GM19397 (cell line): ENCODE data around the gene KIRREL3.
"Not testable (repeated sequence)": the region's sequence is repeated elsewhere in the genome, so short reads cannot be mapped to it uniquely, and the experiment has no call there.

Source experiments
- ATAC-seq: cut with Tn5 transposase; IDR thresholded peaks from one replicate; pipeline ENCODE4 v1.9.1; 2021; ENCODE audit warnings: mild to moderate bottlenecking, moderate library complexity; ENCODE audit not compliant: unreplicated experiment

Gene KIRREL3

GRCh38 chr11:126398721-126399120 is 601.8 kb downstream of the KIRREL3 start:
- no peak for ATAC-seq

DNA sequence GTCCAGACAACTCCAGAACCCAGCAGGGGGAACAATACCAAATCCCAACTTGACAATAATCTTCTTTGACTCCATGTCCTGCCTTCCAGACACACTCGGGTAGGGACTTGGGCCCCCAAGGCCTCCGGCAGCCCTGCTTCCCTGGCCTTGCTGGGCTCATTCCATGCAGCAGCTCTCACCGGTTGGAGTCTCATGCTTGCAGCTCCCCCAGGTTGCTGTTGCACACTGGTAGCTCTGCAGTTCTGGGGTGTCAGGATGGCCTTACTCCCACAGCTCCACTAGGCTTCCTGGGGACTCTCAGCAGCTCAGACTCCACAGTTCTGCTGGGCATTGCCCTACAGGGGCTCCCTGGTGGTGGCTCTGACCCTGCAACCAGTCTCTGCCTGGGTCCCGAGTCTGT is 602.3 kb downstream of the KIRREL3 start:
- no peak for ATAC-seq

GRCh38 chr11:126396965-126397364 is 603.6 kb downstream of the KIRREL3 start:
- no peak for ATAC-seq

DNA sequence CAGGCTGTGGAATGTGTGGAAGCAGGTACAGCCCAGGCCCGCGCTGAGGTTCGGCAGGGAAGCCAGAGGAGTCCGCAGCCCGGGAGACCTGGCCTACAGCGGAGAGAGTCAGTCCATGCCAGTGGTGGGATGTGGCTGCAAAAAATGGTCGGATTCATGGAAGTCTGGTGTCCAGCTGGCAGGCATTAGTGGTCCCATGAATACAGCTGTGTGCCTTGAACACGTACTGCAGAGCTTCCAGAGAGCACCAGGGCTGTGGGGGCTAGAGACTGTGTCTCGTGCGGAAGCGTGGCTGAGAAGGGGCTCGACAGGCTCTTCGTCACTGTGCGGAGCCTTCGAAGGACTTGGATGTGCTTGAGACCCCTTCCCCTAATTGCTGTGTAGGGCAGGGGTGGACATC is 604.3 kb downstream of the KIRREL3 start:
- not testable (repeated sequence) for ATAC-seq

DNA sequence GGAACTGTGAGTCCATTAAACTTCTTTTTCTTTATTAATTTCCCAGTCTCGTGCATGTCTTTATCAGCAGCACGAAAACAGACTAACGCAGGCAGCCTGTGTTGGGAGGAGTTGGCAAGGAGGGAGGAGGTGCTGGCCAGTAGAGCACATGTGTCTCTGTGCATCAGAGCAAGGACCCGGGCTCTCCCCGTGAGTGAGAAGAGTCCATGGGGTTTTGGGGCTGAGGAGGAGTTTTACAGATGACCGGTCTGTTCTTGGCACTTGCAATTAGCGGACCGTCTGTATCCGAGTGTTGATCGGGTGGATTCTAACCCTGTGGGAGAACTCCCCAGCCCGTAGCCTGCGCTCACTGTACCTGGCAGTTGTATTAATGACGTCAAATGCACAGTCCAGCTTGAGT is 604.8 kb downstream of the KIRREL3 start:
- not testable (repeated sequence) for ATAC-seq

DNA sequence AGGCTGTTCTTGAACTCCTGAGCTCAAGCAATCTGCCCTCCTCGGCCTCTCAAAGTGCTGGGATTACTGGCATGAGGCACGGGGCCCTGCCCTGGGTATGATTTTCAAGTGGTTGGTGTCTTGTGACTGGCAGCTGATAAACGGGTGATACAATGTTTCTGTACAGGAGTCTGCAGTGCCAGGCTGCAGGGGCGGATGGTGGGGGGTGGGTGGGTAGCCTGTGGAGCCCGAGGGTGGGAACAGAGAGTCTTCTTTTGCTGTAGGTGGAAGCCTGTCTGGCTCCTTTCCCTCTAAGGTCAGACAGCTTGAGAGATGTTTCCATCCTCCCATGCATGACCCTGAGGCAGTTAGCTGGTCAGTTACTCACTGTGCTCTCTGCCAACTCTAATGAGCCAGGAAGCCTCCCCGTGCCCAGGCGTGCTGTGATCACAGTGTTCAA is 605.9 kb downstream of the KIRREL3 start:
- ATAC-seq, result not testable (repeated sequence)

DNA sequence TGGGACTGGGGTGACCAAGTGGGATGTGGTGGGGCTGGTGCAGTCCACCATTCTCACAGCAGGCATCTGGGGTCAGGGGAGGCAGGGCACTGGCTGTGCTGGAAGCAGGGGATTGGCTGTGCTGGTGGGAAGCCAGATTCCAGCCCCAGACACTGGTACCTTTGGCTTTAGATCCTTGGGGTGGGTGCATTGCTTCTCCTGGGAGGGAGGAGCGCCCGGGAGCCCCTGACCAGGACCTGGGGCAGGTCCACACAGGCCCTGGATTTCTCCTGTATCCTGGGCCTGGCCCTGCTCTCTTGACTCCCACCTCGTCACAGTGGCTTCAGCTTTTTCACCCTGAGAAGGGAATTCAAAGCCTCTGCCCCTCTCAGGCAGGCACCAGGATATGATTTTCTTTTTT is 606.5 kb downstream of the KIRREL3 start:
- ATAC-seq, result no peak

DNA sequence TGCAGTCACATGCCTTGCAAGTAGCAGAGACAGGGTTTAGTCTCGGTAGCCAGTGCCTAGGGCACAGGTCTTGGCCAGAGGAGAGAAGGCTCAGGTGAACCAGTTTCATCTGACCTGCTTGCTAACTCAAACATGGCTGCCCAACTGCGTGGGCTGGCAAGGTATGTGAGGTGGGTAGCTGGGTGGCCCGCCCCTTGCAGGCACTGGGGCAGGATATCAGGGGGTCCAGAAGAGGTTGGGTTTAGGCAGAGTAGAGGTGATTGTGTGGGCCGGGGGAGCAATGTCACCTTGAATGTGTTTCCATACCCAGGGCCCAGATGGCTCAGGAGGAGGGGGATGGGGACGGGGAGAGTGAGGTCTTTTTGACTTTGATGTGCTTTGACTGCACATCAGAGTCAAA is 607.4 kb downstream of the KIRREL3 start:
- ATAC-seq, result no peak

GRCh38 chr11:126392633-126393013 is 607.9 kb downstream of the KIRREL3 start:
- ATAC-seq, result peak; percentile 11

DNA sequence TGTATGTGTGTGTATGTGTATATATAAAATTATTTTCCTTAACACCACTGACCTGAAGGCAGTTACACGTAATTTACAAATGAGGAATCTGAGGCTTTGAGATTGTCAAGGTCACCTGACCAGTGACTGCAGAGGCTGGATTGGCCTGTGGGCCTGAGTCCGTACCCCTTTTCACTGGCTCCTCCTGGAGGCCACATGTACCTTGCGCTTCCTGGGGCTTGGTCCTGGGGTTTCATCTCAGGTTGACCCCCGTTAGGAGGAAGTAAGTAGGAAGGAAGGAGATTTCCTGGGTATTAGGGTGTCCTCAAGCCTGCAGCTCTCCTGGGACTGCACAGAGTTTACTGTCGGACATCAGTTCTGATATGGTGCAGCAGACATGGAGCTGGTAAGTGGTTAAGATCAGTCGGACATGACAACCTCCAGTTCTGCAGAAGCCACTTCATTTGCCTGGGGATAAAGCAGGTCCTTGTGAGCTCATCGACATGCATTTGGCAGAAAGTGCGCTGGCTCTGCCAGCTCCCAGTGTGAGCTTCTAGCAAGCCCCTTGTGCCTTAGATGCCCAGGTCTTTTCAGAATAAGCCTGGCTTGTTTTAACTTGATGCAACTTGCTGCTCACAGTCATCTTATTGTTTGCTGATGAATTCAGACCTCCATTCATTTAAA is 608.5 kb downstream of the KIRREL3 start:
- ATAC-seq, result peak; percentile 84

DNA sequence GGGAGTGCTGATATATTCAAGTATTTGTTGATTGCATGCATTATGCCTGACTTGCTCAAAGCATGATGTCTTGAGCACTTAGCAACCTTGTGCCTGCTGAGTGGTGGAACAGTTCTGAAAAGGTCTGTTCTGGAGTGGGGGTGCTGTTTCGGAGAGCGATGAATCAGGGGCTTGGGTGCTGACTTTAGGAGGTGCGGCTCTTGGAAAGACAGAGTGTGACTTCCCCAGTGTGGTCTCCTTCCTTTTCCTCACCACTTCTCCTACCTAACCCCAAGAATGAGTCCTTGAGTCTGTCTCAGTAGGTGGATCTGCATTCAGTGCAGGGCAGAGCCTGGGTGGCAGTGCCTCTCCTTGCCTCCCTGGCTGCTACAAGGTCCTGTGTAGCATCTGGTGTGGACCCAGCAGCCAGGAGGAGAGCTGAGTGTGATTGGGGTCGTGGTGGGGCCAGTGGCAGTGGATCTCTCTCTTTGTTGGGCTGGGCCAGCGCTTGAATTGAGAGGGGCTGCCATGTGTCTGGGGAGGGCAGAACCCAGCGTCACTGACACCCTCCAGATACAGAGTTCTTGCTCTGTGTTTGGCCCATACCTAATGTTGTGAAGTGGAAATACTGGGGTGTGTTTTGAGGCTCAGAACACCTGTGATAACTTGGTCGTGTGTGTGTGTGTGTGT is 609.1 kb downstream of the KIRREL3 start:
- no peak for ATAC-seq

DNA sequence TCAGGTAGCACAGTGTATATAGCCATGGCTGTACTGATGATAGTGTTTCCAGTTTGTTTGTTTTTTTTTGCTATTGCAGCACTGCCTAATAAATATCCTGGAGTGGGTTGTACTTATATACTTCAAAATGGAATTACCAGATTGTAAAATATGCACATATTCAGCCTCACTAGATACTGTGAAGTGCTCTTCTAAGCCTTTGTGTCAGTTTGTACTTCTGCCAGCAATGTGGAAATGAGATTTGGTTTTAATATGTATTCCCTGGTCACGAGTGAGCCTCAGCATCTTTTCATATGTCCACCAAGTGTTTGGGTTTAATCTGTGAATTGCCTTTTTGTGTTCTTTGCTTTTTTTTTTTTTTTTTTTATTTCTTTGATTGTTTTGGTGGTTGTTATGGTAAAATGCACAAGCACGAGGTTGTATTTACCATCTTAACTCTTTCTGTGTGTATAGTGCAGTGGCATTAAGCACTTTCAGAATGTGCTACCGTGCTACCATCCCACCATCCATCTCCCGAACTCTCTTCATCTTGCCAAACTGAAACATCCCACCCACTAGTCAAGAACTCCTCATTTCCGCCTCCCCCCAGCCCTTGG is 610.2 kb downstream of the KIRREL3 start:
- ATAC-seq, result no peak

GRCh38 chr11:126387857-126388256 is 612.7 kb downstream of the KIRREL3 start:
- no peak for ATAC-seq

- ATAC-seq, result not testable (repeated sequence)
These were observed 613.9 kb downstream of the KIRREL3 start for GRCh38 chr11:126386729-126387071.

DNA sequence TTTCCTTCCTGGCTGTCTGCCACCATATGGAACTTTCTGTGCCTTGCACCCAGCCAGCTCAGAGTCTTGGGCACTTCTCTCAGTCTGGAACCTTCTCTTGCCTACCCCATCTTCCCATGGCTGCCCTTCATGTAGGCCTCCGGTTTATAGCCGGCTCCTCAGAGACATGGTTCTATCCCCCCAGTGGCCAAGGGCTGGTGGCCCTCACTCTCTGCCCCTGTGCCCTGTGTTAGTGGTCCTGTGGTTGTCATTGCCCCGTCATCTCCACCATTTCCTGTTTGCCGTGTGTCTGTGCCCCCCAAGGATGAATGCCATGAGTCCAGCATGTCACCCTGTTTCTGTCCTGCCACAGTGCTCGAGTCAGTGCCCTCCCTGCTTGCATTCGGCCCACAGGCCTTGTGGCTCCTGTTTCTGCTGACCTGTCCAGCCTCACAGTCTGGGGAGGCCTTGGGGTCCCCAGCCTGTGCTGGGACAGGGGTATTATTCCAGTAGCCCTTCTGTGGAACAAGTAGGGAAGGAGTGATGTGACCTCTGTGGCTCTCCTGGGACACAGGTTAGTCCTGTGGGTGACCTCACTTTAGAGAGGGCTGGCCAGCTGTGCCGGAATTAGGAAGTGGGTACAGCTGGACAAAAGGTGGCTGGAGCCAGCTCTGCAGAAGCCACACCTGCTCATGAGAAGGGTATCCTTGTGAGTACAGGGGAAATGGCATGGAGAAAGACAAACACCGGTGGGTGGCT is 614.4 kb downstream of the KIRREL3 start:
- no peak for ATAC-seq

- no peak for ATAC-seq
These were observed 616.0 kb downstream of the KIRREL3 start for GRCh38 chr11:126384449-126385070.

DNA sequence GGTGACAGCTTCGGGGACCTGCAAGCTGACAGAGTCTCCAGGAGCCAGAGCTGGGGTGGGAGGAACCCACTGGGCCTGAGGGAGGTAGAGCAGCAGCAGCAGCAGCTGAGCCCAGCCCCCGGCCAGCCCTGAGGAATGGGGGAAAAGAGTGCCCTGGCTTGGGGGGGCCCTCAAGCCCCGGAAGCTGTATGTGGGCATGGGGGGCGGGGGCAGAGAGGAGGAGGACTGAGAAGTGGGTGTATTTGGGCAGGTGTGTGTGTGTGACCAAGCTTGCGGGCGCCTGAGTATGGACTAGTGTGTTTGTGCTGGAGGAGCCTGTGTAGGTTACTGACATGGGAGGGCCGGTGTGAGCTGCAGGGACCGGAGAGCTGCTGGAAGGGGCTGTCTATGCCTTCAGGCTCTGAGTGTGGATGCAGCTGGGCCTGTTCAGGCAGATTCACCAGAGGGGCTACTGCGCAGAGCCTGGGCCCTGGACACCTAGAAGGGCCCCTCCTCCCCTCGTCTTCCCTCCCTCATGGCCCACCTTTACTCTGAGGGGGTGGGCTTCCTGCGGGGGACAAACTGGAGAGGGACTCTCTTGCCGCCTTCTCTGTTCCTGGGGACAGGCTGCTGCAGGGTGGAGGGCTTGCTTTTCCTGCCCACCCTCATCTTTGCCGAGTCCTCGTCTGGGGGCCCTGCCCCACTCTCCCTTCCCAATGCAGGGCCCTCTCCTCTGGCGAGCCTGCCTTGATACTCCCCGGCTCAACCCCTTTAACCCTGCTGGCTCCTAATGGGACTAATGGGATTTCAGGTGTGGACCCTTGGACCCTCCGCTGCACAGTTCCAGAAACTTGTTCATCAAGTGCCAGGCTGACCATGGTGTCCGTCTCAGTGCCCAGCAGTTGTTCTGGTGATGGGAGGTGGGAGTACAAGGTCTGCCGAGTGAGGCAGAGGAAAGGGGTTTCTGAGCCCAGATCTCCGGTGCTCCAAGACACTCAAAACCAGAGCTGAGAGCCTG is 616.9 kb downstream of the KIRREL3 start:
- no peak for ATAC-seq

- not testable (repeated sequence) for ATAC-seq
These were observed 617.9 kb downstream of the KIRREL3 start for GRCh38 chr11:126382641-126383040.

DNA sequence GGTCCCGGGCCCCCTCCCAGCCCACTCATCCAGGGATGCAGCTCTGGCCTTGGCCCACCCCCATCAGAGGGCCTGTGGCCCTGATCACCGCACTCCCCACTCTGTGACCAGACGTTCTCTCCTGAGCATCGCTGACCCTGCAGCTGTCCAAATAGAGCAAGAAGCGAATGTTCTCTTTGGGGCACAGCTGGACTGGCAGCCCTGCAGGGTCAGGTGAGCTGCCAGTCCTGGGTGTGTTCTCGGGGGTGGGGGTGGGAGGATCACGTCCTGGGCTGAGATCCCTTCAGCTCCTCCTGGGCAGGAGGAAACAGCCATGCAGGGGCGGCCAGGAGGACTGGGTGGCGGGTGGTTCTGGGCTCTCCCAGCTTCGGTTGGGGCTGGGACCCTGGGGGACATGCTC is 618.6 kb downstream of the KIRREL3 start:
- ATAC-seq, result not testable (repeated sequence)

DNA sequence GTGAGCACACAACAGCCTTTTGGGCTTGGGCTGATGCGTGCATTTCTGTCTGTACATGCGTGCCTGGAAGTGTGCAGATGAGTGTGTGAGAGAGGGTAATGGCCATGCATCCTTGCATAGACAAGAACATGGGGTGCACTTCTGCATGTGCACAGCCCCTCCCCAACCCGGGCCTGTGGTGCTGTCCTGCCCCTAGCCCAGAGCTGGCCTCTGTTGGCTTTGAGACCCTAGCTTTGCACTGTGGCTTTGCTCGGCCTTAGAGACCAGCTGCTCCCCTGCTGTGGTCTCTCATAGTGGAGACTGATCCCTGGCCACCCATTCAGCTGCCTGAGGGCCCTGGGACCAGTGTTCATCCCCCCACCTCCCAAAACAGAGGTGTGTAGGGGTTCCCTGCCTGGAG is 619.7 kb downstream of the KIRREL3 start:
- ATAC-seq, result no peak
